Mucosa of descending colon (tissue), 3 donors: Measurements from ENCODE around the gene RAD51B. TPM values are rescaled to one million over a fixed set of nuclear protein-coding genes. Genes with fewer than 3 reads are reported as not detected.

Experiments
- ATAC-seq: fragments of 200-7000 bp; cut with Tn5 transposase; one replicate; pipeline ENCODE4 v1.9.1; 2020; ENCODE audit warnings: mild to moderate bottlenecking, moderate library complexity
- DNase-seq, 3 donors: peaks; one replicate each; pipeline ENCODE4 v3.0.0-alpha.2; 2020
- H3K36me3 ChIP-seq: fragments of 200-600 bp; one replicate; pipeline ENCODE4 v1.8.0; 2021; ENCODE audit warnings: low read depth, mild to moderate bottlenecking
- H3K4me1 ChIP-seq: fragments of 200-600 bp; one replicate; pipeline ENCODE4 v1.8.0; 2021; ENCODE audit warnings: low read depth, mild to moderate bottlenecking
- H3K4me3 ChIP-seq: fragments of 200-600 bp; one replicate; pipeline ENCODE4 v1.8.0; 2021; ENCODE audit warnings: mild to moderate bottlenecking
- H3K9me3 ChIP-seq: fragments of 200-600 bp; one replicate; pipeline ENCODE4 v1.8.0; 2021; ENCODE audit warnings: mild to moderate bottlenecking
- intact Hi-C, 2 donors: fragments of 100-400 bp; cut with DNase I in 1 of 2; cut with micrococcal nuclease in 1 of 2; formaldehyde crosslinking; loops; one replicate each; pipeline versions ENCODE4 v1.11.0 to v1.11.1; 2022; cut with DNase I, micrococcal nuclease
- long read RNA-seq, 2 donors: library from polyadenylated mRNA; unstranded; transcript quantifications; one replicate each; pipeline ENCODE4 v2.0.0, GENCODE V29; 2019 to 2021
- total RNA-seq, 3 donors: library from RNA; stranded (reverse); fragmentation: NEBNext Ultra II Directional in 2 of 3; extraction: Animal tissue kit (Norgen Biotek cat#: 25700) in 2 of 3; gene quantifications; one replicate each; pipeline versions ENCODE4 v1.2.1 to v1.2.4, GENCODE V29; 2021 to 2023
- TF ChIP-seq, protein P1 (sequence below): fragments of 200-600 bp; IDR thresholded peaks from one replicate; pipeline ENCODE4 v1.8.0; 2022; ENCODE audit warnings: antibody characterized with exemption, mild to moderate bottlenecking
- donor health status: DM: no; HTN: no; CAD: no; lungs with moderate emphysema.
- donor health status: DM: no; HTN: no; CAD: no.
- donor health status: DM: no; HTN: yes; CAD: no.

Gene RAD51B
- total RNA-seq, result 10 to 100 TPM; 15.8 to 23.3 (median 20.9) TPM
- long read RNA-seq, donor 1, partial matches to known transcripts, result 1 of 3 reads
- long read RNA-seq, donor 1, other reads (novel, unspliced or antisense), result 1 of 3 reads
- long read RNA-seq, donor 2, partial matches to known transcripts, result 1 of 1 reads
- long read RNA-seq, donor 2, other reads (novel, unspliced or antisense), result 0 of 1 reads

DNA sequence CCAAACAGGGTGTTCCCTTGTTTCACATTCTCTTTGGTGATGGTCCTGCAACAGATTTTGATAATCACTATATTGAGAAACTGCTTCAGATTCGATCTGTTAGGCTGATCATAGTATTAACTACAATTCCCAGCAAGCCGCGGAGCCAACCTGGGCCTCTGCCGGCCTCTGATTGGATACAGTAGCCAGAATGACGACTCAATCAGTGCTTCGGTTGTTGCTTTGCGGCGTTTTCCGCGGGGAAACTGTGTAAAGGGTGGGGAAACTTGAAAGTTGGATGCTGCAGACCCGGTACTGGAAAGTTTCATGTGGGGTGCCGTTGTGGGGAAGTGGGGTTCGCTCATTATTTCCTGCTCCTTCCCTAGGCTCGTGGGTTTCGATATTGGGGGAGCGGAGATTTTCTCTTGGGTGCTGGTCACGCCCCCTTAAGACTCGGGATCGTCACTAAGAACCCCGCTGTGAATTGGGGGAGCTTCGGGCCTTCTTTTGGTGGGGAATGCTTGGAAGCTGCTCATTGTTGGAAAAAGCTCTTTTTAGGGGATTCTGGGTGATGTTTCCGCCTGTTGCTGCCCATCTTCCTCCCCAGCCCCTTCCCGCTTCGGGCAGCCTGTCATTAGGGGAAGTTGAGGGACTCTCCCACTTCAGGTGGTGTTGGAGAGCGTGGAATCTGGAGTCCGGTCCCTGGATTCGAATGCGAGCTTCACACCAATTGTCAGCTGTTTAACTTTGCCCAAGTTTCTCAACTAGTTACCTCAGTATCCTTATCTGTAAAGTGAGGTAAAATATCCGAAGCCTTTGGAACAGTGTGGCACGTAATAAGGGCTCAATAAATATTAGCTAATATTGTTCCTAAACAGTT, at the start of gene RAD51B:
TSS of gene RAD51B (plus strand) at position 217 of the 859 bp plus-strand sequence.
- Histone ChIP-seq H3K36me3 (no peaks in the 10 kb centered on the region), H3K4me3 (peak within 1 kb of the TSS; percentile 70), H3K4me1 (peaks cover 24% of the 10 kb centered on the region), H3K9me3 (no peaks in the 10 kb centered on the region)
- TF ChIP-seq, protein P1, sequence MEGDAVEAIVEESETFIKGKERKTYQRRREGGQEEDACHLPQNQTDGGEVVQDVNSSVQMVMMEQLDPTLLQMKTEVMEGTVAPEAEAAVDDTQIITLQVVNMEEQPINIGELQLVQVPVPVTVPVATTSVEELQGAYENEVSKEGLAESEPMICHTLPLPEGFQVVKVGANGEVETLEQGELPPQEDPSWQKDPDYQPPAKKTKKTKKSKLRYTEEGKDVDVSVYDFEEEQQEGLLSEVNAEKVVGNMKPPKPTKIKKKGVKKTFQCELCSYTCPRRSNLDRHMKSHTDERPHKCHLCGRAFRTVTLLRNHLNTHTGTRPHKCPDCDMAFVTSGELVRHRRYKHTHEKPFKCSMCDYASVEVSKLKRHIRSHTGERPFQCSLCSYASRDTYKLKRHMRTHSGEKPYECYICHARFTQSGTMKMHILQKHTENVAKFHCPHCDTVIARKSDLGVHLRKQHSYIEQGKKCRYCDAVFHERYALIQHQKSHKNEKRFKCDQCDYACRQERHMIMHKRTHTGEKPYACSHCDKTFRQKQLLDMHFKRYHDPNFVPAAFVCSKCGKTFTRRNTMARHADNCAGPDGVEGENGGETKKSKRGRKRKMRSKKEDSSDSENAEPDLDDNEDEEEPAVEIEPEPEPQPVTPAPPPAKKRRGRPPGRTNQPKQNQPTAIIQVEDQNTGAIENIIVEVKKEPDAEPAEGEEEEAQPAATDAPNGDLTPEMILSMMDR, result no peak
- peak; percentile 78 for ATAC-seq
- DNase-seq, result peak; percentile 89 to 95 (median 90)
- intact Hi-C loops, result no loop called here

DNA sequence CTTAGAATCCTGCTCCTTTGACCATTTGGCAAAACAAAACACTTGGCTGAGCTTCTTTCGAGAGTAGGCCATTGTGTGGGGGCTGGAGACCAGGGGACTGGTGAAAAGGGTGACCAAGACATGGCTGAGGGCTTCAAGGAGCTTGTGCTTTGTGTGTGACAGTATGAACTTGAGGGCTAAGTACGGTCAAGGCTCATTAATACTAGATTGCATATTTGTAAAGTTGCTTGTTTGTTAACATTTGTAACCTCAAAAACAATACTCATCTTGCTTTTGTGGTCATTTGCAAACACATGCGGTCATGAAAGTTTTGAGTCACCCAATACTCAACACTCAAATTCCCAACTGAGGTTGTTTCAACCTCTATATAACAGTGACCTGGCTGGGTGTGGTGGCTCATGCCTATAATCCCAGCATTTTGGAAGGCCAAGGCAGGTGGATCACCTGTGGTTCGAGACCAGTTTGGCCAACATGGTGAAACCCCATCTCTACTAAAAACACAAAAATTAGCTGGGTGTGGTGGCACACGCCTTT, 45.7 kb upstream of the RAD51B start:
- DNase-seq (no peak), ATAC-seq (no peak)
- TF ChIP-seq, protein P1, result no peak
- H3K4me1 ChIP-seq, result no peaks in the 10 kb centered on the region
- intact Hi-C loops, result no loop called here
- H3K4me3 ChIP-seq, result no peak overlapping the region
- peaks cover 13% of the 10 kb centered on the region for H3K36me3 ChIP-seq
- no peaks in the 10 kb centered on the region for H3K9me3 ChIP-seq

DNA sequence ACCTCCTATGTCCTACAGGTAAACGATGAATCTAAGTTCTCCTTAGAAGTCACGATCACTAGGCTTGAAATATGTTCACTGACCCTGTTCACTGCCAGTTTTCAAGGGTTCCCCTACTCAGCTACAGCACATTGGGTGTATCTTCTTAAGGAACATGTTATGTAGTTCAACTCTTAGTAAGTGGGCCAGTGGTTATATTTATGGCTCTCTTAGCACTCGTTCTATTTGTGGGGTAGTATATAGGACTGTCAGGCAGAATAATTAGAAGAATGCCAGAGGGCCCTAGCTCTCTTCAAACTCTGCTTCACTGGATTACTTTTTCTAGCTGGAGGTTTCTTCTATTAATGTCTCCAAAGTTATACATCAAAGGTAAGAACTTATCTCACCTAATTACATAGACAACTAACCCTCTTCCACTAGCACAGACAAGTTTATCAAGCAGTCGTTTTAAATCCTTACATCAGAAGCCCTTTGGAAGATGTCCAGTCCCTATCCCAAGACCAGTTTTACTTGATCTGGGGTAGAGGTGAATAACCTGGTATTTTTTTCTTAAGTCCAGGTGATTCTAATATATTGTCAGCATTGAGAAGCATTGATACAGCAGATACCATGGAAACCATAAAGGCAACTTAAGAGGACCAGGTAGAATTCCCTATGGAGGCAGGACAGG, 42.8 kb upstream of the RAD51B start:
- TF ChIP-seq, protein P1, result no peak
- intact Hi-C loops, result no loop called here
- no peak overlapping the region for H3K4me3 ChIP-seq
- no peaks in the 10 kb centered on the region for H3K9me3 ChIP-seq
- no peak for ATAC-seq
- DNase-seq, result no peak
- no peaks in the 10 kb centered on the region for H3K4me1 ChIP-seq
- H3K36me3 ChIP-seq, result peaks cover 13% of the 10 kb centered on the region

DNA sequence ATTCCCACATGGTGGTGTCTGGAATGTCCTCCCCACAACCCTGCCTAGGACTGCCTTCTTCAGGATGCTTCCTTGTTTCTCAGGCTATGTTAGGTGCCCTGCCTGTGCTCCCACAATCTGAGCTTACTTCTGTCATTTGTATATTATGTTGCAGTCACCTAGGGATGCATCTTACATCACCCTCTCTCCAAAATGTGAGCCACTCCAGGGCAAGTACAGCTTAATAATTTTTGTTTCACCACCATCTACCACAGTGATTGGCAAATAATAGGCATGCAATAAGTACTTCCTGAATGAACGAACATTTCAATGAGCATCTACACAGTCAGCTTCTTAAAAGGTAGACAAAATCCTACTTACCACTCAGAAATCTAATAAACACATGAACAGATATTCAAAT, 40.8 kb upstream of the RAD51B start:
- Histone ChIP-seq H3K9me3 (no peaks in the 10 kb centered on the region), H3K4me3 (no peak overlapping the region), H3K36me3 (peaks cover 6% of the 10 kb centered on the region), H3K4me1 (no peaks in the 10 kb centered on the region)
- intact Hi-C loops, result no loop called here
- DNase-seq (no peak), ATAC-seq (no peak)
- TF ChIP-seq, protein P1, result no peak

DNA sequence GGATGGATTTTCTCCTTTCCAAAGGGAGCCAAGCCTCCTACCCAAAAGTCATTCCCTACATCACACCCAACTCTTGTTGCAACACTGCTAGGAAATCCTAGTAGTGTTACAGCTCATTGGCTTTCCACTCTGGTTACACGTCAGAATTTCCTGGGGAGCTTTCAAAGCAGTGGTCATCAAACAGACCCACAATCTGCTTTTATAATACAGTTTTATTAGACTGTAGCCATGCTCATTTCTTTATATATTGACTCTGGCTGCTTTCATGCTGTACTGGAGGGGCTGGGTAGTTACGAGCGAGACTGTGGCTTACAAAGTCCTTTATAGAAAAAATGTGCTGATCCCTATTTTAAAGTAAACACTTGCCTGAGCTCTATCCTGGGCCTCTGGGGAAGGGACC, 37.5 kb upstream of the RAD51B start:
- H3K36me3 ChIP-seq, result peaks cover 17% of the 10 kb centered on the region

More for the DNA sequence above, 37.5 kb upstream of the RAD51B start:
- Histone ChIP-seq H3K9me3 (no peaks in the 10 kb centered on the region), H3K4me1 (no peaks in the 10 kb centered on the region), H3K4me3 (no peak overlapping the region)
- ATAC-seq (no peak), DNase-seq (no peak)
- TF ChIP-seq, protein P1, result no peak
- intact Hi-C loops, result no loop called here
